Fibroblast of mammary gland (primary cell): Measurements from ENCODE around the gene PTAFR.

Source experiments
- DNase-seq: peaks from one replicate; pipeline ENCODE4 v3.0.0-alpha.2; 2010; ENCODE audit warnings: low read depth
- H3K4me3 ChIP-seq: 2 replicates; pipeline ENCODE4 v1.5.1; 2011; ENCODE audit warnings: low read depth, mild to moderate bottlenecking, low read length, moderate library complexity; ENCODE audit not compliant: control insufficient read depth
- CTCF ChIP-seq: conservative IDR thresholded peaks from 2 replicates; pipeline ENCODE4 v1.5.1; 2011; ENCODE audit warnings: low read depth, low read length, inconsistent platforms; ENCODE audit not compliant: control insufficient read depth, insufficient read depth

PTAFR gene

GRCh38 chr1:28193701-28194161 lies 17.2 kb upstream of the PTAFR start:
- no peak for TF ChIP-seq CTCF
- H3K4me3 ChIP-seq, result no peak overlapping the region
- no peak for DNase-seq

- no peak overlapping the region for H3K4me3 ChIP-seq
- TF ChIP-seq CTCF, result no peak
- no peak for DNase-seq
Observed at GRCh38 chr1:28190996-28191645, 14.6 kb upstream of the PTAFR start.

- DNase-seq, result no peak
- no peak for TF ChIP-seq CTCF
- H3K4me3 ChIP-seq, result no peak overlapping the region
Observed at GRCh38 chr1:28190337-28190979, 14.0 kb upstream of the PTAFR start.

GRCh38 chr1:28185071-28185470 lies 8.6 kb upstream of the PTAFR start:
- no peak overlapping the region for H3K4me3 ChIP-seq
- DNase-seq, result no peak
- TF ChIP-seq CTCF, result no peak

- no peak overlapping the region for H3K4me3 ChIP-seq
- no peak for TF ChIP-seq CTCF
- DNase-seq, result no peak
Observed at GRCh38 chr1:28180306-28181305, 4.1 kb upstream of the PTAFR start.

GRCh38 chr1:28178690-28179485 lies 2.4 kb upstream of the PTAFR start:
- TF ChIP-seq CTCF, result no peak
- H3K4me3 ChIP-seq, result no peak overlapping the region
- no peak for DNase-seq
